HepG2 (cell line): ENCODE measurements around the gene HS3ST2. TPM values are rescaled to one million over a fixed set of nuclear protein-coding genes. Genes with fewer than 3 reads are reported as not detected.

Experiments
- ATAC-seq: fragments of 200-7000 bp; cut with Tn5 transposase; 3 replicates; pipeline ENCODE4 v1.9.1; 2020; ENCODE audit warnings: mild to moderate bottlenecking, moderate library complexity
- BruUV-seq: library from RNA; stranded (reverse); fragments of 400-500 nt; replicated peaks from 2 replicates; lab custom pipeline; 2021; lab: Mats Ljungman, UMichigan
- CTCF ChIA-PET: fragments of 300-600 bp; formaldehyde crosslinking; extraction: SDS; loops from one replicate; lab custom pipeline; 2021; ENCODE audit warnings: low total read pairs, inconsistent platforms, low intra/inter-chr PET ratio; lab: Yijun Ruan, JAX
- POLR2A ChIA-PET: fragments of 350-600 bp; sonication (Branson Sonifier 250); formaldehyde crosslinking; loops from one replicate; lab custom pipeline; 2020; ENCODE audit warnings: antibody characterized with exemption, inconsistent platforms; lab: Yijun Ruan, JAX
- DNase-seq: peaks from one replicate; pipeline ENCODE4 v3.0.0-alpha.2; 2015; ENCODE audit warnings: low spot score
- FAIRE-seq: peaks from 3 replicates; lab custom pipeline; 2011; peaks lifted over from hg19 to GRCh38; lab: Jason Lieb, UNC
- H2AFZ ChIP-seq: one replicate; pipeline ENCODE4 v1.6.1; 2011; ENCODE audit warnings: low read length, inconsistent platforms
- H3K27ac ChIP-seq: fragments of 300-600 bp; 3 replicates; pipeline ENCODE4 v1.8.0; 2011; ENCODE audit warnings: mixed run types, mild to moderate bottlenecking, mixed read lengths, low read length, inconsistent platforms; ENCODE audit not compliant: insufficient read depth; ENCODE audit errors: extremely low read length
- H3K27me3 ChIP-seq, 2 experiments: fragments of 200-600 bp in 1 of 2; 2 replicates in 1 of 2; 3 replicates in 1 of 2; pipeline versions ENCODE4 v1.6.0 to v1.8.0; 2011; ENCODE audit warnings: low read length in 2 of 2, mild to moderate bottlenecking in 2 of 2, moderate library complexity in 2 of 2, inconsistent platforms in 1 of 2; ENCODE audit not compliant: insufficient read depth in 2 of 2, control insufficient read depth in 1 of 2
- H3K36me3 ChIP-seq, 2 experiments: fragments of 200-600 bp in 1 of 2; replicated peaks in 1 of 2; 2 replicates in 1 of 2; 3 replicates in 1 of 2; pipeline versions ENCODE4 v1.5.1 to v1.8.0; 2011; ENCODE audit warnings: low read length in 2 of 2, inconsistent platforms in 1 of 2; ENCODE audit not compliant: insufficient read depth in 2 of 2, control insufficient read depth in 1 of 2
- H3K4me1 ChIP-seq: 2 replicates; pipeline ENCODE4 v1.5.1; 2012; ENCODE audit warnings: low read length, inconsistent platforms; ENCODE audit not compliant: insufficient read depth
- H3K4me2 ChIP-seq: 2 replicates; pipeline ENCODE4 v1.6.0; 2011; ENCODE audit warnings: low read depth, low read length, inconsistent platforms
- H3K4me3 ChIP-seq, 3 experiments: fragments of 200-600 bp in 1 of 3; sonication (generic), shearing (Covaris generic) in 1 of 3; replicated peaks in 1 of 3; 2 replicates each; pipeline ENCODE4 v1.5.1; 2011 to 2016; ENCODE audit warnings: low read length in 3 of 3, inconsistent platforms in 2 of 3, low read depth in 2 of 3, mild to moderate bottlenecking in 2 of 3, control low read depth in 1 of 3, mixed read lengths in 1 of 3; ENCODE audit not compliant: insufficient read depth in 1 of 3
- H3K79me2 ChIP-seq: one replicate; pipeline ENCODE4 v1.6.1; 2011; ENCODE audit warnings: low read length, inconsistent platforms; ENCODE audit not compliant: insufficient read depth
- H3K9ac ChIP-seq: 2 replicates; pipeline ENCODE4 v1.6.0; 2011; ENCODE audit warnings: mild to moderate bottlenecking, low read depth, low read length, inconsistent platforms; ENCODE audit not compliant: insufficient read depth
- H3K9me3 ChIP-seq: 2 replicates; pipeline ENCODE4 v1.5.1; 2012; ENCODE audit warnings: mild to moderate bottlenecking, low read length
- H4K20me1 ChIP-seq: 2 replicates; pipeline ENCODE4 v1.6.0; 2011; ENCODE audit warnings: inconsistent platforms, mild to moderate bottlenecking, low read length, moderate library complexity; ENCODE audit not compliant: insufficient read depth
- BRD4 ChIP-seq: sonication (generic); formaldehyde crosslinking; IDR thresholded peaks from 2 replicates; pipeline ENCODE4 v1.4.0; 2020; ENCODE audit warnings: missing genetic modification reagents
- CENPBD1 ChIP-seq: sonication (generic); formaldehyde crosslinking; IDR thresholded peaks from 2 replicates; pipeline ENCODE4 v1.8.0; 2022; ENCODE audit warnings: missing genetic modification reagents, low read depth, mild to moderate bottlenecking, borderline replicate concordance
- CERS6 ChIP-seq: sonication (generic); formaldehyde crosslinking; IDR thresholded peaks from 2 replicates; pipeline ENCODE4 v1.5.0; 2020; ENCODE audit warnings: missing genetic modification reagents
- DRAP1 ChIP-seq: IDR thresholded peaks from 2 replicates; pipeline ENCODE4 v1.6.1; 2016; ENCODE audit warnings: missing genetic modification reagents, missing compliant biosample characterization
- KMT2B ChIP-seq: IDR thresholded peaks from 2 replicates; pipeline ENCODE4 v1.6.1; 2016; ENCODE audit warnings: missing genetic modification reagents, missing compliant biosample characterization
- MIER3 ChIP-seq: IDR thresholded peaks from 2 replicates; pipeline ENCODE4 v1.6.1; 2016; ENCODE audit warnings: missing compliant biosample characterization, borderline replicate concordance
- PATZ1 ChIP-seq: sonication (generic); formaldehyde crosslinking; IDR thresholded peaks from 2 replicates; pipeline ENCODE4 v1.4.0; 2020; ENCODE audit warnings: missing genetic modification reagents
- RAD21 ChIP-seq: fragments of 450-650 bp; formaldehyde crosslinking; IDR thresholded peaks from 2 replicates; pipeline ENCODE4 v1.5.0; 2020; ENCODE audit warnings: mild to moderate bottlenecking
- SOX13 ChIP-seq, 3 experiments: fragments of 450-650 bp in 1 of 3; sonication (generic) in 1 of 3; formaldehyde crosslinking in 1 of 3; IDR thresholded peaks in 2 of 3; conservative IDR thresholded peaks in 1 of 3; 2 replicates each; pipeline versions ENCODE4 v1.5.0 to v1.6.1; 2016 to 2020; ENCODE audit warnings: antibody characterized with exemption in 1 of 3, mild to moderate bottlenecking in 1 of 3, missing compliant biosample characterization in 1 of 3, missing genetic modification reagents in 1 of 3, moderate library complexity in 1 of 3
- ZNF280D ChIP-seq: sonication (generic); formaldehyde crosslinking; IDR thresholded peaks from 2 replicates; pipeline ENCODE4 v1.5.1; 2020; ENCODE audit warnings: mild to moderate bottlenecking, missing genetic modification reagents
- ZNF317 ChIP-seq: sonication (generic); formaldehyde crosslinking; IDR thresholded peaks from 2 replicates; pipeline ENCODE4 v1.5.0; 2020; ENCODE audit warnings: mild to moderate bottlenecking, missing genetic modification reagents
- ZNF609 ChIP-seq: sonication (generic); formaldehyde crosslinking; IDR thresholded peaks from 2 replicates; pipeline ENCODE4 v1.4.0; 2020; ENCODE audit warnings: mild to moderate bottlenecking, missing genetic modification reagents, borderline replicate concordance
- WGBS: methylation state at CpG from one replicate; pipeline ENCODE4 v1.1.6; 2017; ENCODE audit warnings: low lambda C conversion rate; 5-methylcytosine and 5-hydroxymethylcytosine counted together
- in situ Hi-C: cut with HindIII; loops from 2 replicates; pipeline ENCODE4 v1.10.0; 2017; ENCODE audit warnings: low pct_unique_long_range_greater_than_20kb; ENCODE audit not compliant: extremely low pct_ligation_motif_present
- intact Hi-C: fragments of 100-400 bp; cut with micrococcal nuclease; formaldehyde crosslinking; loops from one replicate; pipeline ENCODE4 v1.10.0; 2022; ENCODE audit not compliant: unreplicated experiment
- polyA plus RNA-seq, 8 experiments: library from polyadenylated mRNA; depleted of rRNA in 3 of 8; stranded (reverse) in 7 of 8; unstranded in 1 of 8; fragments of >200 nt; fragmentation: Illumina TruSeq in 4 of 8; extraction: Trizol in 4 of 8; gene quantifications; 2 replicates each; pipeline versions ENCODE4 v1.2.1 to v1.2.3, GENCODE V29; 2011 to 2016; ENCODE audit warnings: low read depth in 4 of 8, missing spikeins in 1 of 8, mixed read lengths in 1 of 8; ENCODE audit not compliant: insufficient read depth in 1 of 8
- total RNA-seq, 5 experiments: library from RNA; depleted of rRNA; stranded (reverse); fragments of >200 nt; fragmentation: Illumina TruSeq; extraction: Trizol; gene quantifications; 2 replicates each; pipeline ENCODE4 v1.2.3, GENCODE V29; 2016; ENCODE audit warnings: low read depth in 1 of 5

Gene HS3ST2
- total and polyA plus RNA-seq, 2 of the 13 experiments (the other 11 are each of a cell fraction or from before 2014, with no cell fraction given) = not detected

GRCh38 chr16:22844416-22844815 is 30.5 kb downstream of the HS3ST2 start:
- H3K9me3 ChIP-seq = no peaks in the 10 kb centered on the region
- no peak overlapping the region for H3K4me2 ChIP-seq
- in situ Hi-C loops (no loop called here), intact Hi-C loops (no loop called here)
- H2AFZ ChIP-seq = no peak overlapping the region
- no peaks in the 10 kb centered on the region for H3K36me3 ChIP-seq
- H3K9ac ChIP-seq = no peak overlapping the region
- ATAC-seq (no peak), DNase-seq (no peak), FAIRE-seq (no peak)
- no peaks in the 10 kb centered on the region for H4K20me1 ChIP-seq
- POLR2A ChIA-PET = no interaction called here
- no peak overlapping the region for H3K27ac ChIP-seq
- WGBS = 18% methylated on average over 3 of the region's 3 CpGs
- H3K4me3 ChIP-seq = no peak overlapping the region
- H3K27me3 ChIP-seq = peaks cover 0 to 15% of the 10 kb centered on the region in 2 experiments; a peak in 3 of 5 replicates
- no TSS peak for BruUV-seq
- no peaks in the 10 kb centered on the region for H3K79me2 ChIP-seq
- H3K4me1 ChIP-seq = no peaks in the 10 kb centered on the region
- CTCF ChIA-PET = no interaction called here
- TF ChIP-seq CENPBD1 = no peak
- no peak for TF ChIP-seq BRD4 (CRISPR knock-in tag)
- TF ChIP-seq ZNF609 (CRISPR knock-in tag) = no peak
- no peak for TF ChIP-seq DRAP1 (CRISPR knock-in tag)
- no peak for TF ChIP-seq KMT2B
- TF ChIP-seq MIER3 (CRISPR knock-in tag) = no peak
- no peak for TF ChIP-seq PATZ1
- no peak for TF ChIP-seq SOX13 (IDR thresholded peaks at IDR 0.05)
- no peak for TF ChIP-seq SOX13 (CRISPR knock-in tag; conservative IDR thresholded peaks at IDR 0.05 in 1 of 2, IDR thresholded peaks at IDR 0.05 in 1 of 2)
- no peak for TF ChIP-seq CERS6
- no peak for TF ChIP-seq RAD21
- no peak for TF ChIP-seq ZNF280D (CRISPR knock-in tag)
- no peak for TF ChIP-seq ZNF317
